ENCODE data around the gene TRIB2.

The TRIB2 gene

GRCh38 chr2:12737297-12737696 is 20.6 kb downstream of the TRIB2 start:
- peaks cover 23% of the 10 kb centered on the region for H3K4me1 Mint-ChIP-seq (ENCODE audit: low read depth)
- peaks cover 28% of the 10 kb centered on the region for H3K36me3 Mint-ChIP-seq (ENCODE audit: low read depth)
- no peak overlapping the region for H3K27ac Mint-ChIP-seq
- H3K27me3 Mint-ChIP-seq = no peaks in the 10 kb centered on the region
- no peak overlapping the region for H3K4me3 Mint-ChIP-seq
- H3K9me3 Mint-ChIP-seq = no peaks in the 10 kb centered on the region

DNA sequence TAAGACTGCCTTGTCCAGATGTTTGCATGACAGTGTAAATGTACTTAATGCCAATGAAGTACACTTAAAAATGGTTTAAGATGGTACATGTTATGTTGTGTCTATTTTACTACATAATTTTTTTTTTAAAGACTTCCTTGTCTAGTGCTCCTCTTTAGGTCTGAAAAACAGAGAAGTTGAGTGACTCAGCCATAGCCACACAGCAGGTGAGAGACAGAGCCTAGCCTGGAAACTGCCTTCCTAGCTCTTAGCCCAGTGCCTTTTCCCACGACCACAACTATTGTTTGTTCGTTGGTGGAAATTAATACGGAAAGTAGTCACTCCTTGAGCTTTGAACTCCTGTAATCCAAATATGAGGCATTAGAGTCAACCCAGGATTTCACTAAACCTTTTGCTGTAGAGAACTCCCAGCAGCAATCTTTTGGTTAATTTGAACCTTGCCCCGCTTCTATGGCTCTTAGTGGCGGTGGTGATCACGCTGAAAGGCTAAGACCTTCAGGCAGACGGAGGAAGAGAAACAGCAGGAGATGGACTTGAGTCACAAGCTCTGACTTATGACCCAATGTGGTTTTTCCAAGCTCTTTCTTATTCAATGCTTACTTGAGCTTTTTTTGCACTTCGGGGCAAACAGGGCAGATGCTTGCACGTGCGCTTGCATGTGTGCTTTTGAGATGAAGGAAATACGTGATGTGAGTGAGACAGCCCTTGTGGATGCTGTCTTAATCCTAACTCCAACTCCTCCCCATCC is 21.2 kb downstream of the TRIB2 start:
- Mint-ChIP-seq H3K4me3 (no peak overlapping the region), H3K36me3 (ENCODE audit: low read depth) (peaks cover 32% of the 10 kb centered on the region), H3K27me3 (no peaks in the 10 kb centered on the region), H3K9me3 (no peaks in the 10 kb centered on the region), H3K27ac (no peak overlapping the region), H3K4me1 (ENCODE audit: low read depth) (peaks cover 23% of the 10 kb centered on the region)

DNA sequence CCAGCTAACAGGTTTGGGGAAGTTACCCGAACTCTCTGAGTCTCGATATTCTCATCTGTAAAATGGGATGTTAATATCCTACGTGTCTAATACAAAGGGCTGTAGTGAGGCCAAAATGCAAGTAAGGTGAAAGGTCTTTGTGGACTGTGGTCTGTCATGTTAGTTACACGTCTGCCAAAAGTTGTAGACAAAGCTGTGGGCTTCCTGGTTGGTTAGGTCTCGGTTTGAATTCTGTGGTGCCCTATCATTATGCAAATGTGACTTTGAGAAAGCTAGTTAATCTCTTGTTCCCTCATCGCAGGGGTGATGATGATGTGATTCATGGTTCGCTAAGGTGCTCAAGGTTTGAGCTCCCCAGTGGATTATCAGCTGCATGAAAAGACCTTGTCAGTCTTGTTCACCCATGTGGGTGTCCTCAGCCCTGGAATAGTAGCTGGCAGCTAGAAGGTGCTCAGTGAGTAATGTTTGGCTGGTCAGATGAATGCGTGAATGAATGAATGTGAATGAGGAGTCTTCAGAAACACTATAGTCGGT is 23.1 kb downstream of the TRIB2 start:
- Mint-ChIP-seq H3K27ac (no peak overlapping the region), H3K9me3 (no peaks in the 10 kb centered on the region), H3K4me3 (no peak overlapping the region), H3K36me3 (ENCODE audit: low read depth) (peaks cover 32% of the 10 kb centered on the region), H3K4me1 (ENCODE audit: low read depth) (peaks cover 23% of the 10 kb centered on the region), H3K27me3 (no peaks in the 10 kb centered on the region)

GRCh38 chr2:12741380-12741779 is 24.6 kb downstream of the TRIB2 start:
- Mint-ChIP-seq H3K9me3 (no peaks in the 10 kb centered on the region), H3K4me1 (ENCODE audit: low read depth) (peaks cover 12% of the 10 kb centered on the region), H3K27ac (no peak overlapping the region), H3K4me3 (no peak overlapping the region), H3K36me3 (ENCODE audit: low read depth) (peaks cover 32% of the 10 kb centered on the region), H3K27me3 (no peaks in the 10 kb centered on the region)

- H3K27me3 Mint-ChIP-seq = no peaks in the 10 kb centered on the region
- no peak overlapping the region for H3K27ac Mint-ChIP-seq
- no peaks in the 10 kb centered on the region for H3K9me3 Mint-ChIP-seq
- H3K4me1 Mint-ChIP-seq (ENCODE audit: low read depth) = peaks cover 4% of the 10 kb centered on the region
- no peak overlapping the region for H3K4me3 Mint-ChIP-seq
- peaks cover 27% of the 10 kb centered on the region for H3K36me3 Mint-ChIP-seq (ENCODE audit: low read depth)
These were observed 26.2 kb downstream of the TRIB2 start for GRCh38 chr2:12742891-12743290.

DNA sequence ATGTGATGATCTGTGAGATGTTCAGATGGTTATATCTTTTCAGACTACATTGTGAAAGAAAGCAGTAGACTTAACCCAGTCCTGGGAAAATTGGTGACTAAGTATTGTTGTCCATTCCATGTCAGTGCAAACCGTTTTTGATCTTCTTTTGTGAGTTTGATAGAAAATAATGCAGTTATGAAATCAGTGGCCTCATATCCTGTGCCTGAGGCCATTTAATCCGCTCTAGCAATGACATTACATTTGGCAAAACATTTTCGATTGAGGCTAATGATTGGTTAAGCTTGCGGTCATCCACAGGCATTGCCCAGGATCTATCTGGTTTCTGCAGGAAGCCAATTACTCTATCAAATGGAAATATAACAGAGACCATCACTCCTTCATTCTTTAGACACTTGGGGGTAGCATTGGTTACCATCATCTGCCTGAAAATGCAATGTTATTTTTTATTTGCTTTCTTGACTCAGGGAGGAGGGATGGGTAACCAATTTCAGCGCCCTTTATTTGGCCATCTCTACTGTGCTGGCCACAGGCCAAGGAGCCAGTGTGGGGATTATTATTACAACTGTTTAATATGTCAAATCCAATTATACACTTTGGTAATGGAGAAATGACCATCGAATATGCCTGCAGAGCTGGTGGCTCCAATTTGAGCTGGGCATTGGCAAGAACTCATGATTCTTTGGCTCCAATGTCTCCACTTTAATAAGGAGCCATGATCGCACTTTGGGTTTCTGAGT is 33.6 kb downstream of the TRIB2 start:
- H3K4me3 Mint-ChIP-seq = no peak overlapping the region
- H3K36me3 Mint-ChIP-seq (ENCODE audit: low read depth) = no peaks in the 10 kb centered on the region
- H3K4me1 Mint-ChIP-seq (ENCODE audit: low read depth) = no peaks in the 10 kb centered on the region
- no peak overlapping the region for H3K27ac Mint-ChIP-seq
- H3K27me3 Mint-ChIP-seq = no peaks in the 10 kb centered on the region
- peaks cover 4% of the 10 kb centered on the region for H3K9me3 Mint-ChIP-seq

- no peaks in the 10 kb centered on the region for H3K9me3 Mint-ChIP-seq
- no peak overlapping the region for H3K4me3 Mint-ChIP-seq
- no peaks in the 10 kb centered on the region for H3K27me3 Mint-ChIP-seq
- H3K27ac Mint-ChIP-seq = no peak overlapping the region
- no peaks in the 10 kb centered on the region for H3K4me1 Mint-ChIP-seq (ENCODE audit: low read depth)
- no peaks in the 10 kb centered on the region for H3K36me3 Mint-ChIP-seq (ENCODE audit: low read depth)
These were observed 37.9 kb downstream of the TRIB2 start for GRCh38 chr2:12754643-12755042.

DNA sequence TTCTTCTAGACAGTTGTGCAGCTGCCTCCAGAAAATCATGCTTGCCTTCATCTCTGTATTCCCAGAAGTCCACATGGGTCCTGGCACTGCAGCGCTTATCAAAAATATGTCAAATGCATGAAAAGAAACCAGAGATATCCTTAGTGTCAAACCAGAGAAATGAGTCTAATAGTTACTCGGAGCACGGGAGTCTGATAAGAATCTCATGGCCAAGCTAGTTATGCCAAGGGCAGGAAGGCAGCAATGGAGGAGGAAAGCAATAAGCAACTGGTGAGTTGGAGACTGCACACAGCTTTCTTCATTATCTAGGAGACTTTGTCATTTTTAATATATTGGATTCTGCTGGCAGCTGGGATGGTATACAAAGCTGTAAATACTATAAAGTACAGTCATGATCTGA is 38.6 kb downstream of the TRIB2 start:
- Mint-ChIP-seq H3K9me3 (no peaks in the 10 kb centered on the region), H3K27ac (no peak overlapping the region), H3K36me3 (ENCODE audit: low read depth) (no peaks in the 10 kb centered on the region), H3K27me3 (peaks cover 2% of the 10 kb centered on the region), H3K4me1 (ENCODE audit: low read depth) (no peaks in the 10 kb centered on the region), H3K4me3 (no peak overlapping the region)

- no peak overlapping the region for H3K4me3 Mint-ChIP-seq
- H3K27me3 Mint-ChIP-seq = peaks cover 9% of the 10 kb centered on the region
- H3K36me3 Mint-ChIP-seq (ENCODE audit: low read depth) = no peaks in the 10 kb centered on the region
- H3K27ac Mint-ChIP-seq = no peak overlapping the region
- H3K4me1 Mint-ChIP-seq (ENCODE audit: low read depth) = peaks cover 10% of the 10 kb centered on the region
- H3K9me3 Mint-ChIP-seq = peaks cover 3% of the 10 kb centered on the region
These were observed 42.5 kb downstream of the TRIB2 start for GRCh38 chr2:12759248-12759647.

DNA sequence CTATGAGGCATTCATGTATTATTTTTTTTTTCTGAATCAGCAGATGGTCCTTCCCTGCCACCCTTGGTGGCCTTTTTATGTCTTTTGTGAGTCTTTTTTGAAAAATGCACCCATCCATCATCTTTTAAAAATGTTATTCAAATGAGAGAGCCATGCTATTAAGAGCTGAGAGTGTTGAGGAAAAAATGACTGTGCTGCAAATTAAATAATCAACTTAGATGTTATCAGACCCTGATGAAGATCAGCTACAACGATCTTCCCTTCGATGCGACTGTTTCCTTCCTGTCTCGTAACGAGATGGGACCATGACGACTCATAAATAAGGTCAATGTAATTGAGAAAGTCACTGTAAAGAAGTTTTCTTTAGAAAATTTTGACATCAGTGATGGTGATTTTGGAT is 44.4 kb downstream of the TRIB2 start:
- Mint-ChIP-seq H3K36me3 (ENCODE audit: low read depth) (no peaks in the 10 kb centered on the region), H3K27ac (no peak overlapping the region), H3K9me3 (peaks cover 6% of the 10 kb centered on the region), H3K4me3 (no peak overlapping the region), H3K27me3 (peaks cover 23% of the 10 kb centered on the region), H3K4me1 (ENCODE audit: low read depth) (peaks cover 10% of the 10 kb centered on the region)

- Mint-ChIP-seq H3K9me3 (peaks cover 6% of the 10 kb centered on the region), H3K4me1 (ENCODE audit: low read depth) (peaks cover 10% of the 10 kb centered on the region), H3K27me3 (peaks cover 24% of the 10 kb centered on the region), H3K27ac (no peak overlapping the region), H3K36me3 (ENCODE audit: low read depth) (no peaks in the 10 kb centered on the region), H3K4me3 (no peak overlapping the region)
These were observed 45.6 kb downstream of the TRIB2 start for GRCh38 chr2:12762337-12762736.

- Mint-ChIP-seq H3K27me3 (peaks cover 29% of the 10 kb centered on the region), H3K4me1 (ENCODE audit: low read depth) (peaks cover 10% of the 10 kb centered on the region), H3K36me3 (ENCODE audit: low read depth) (no peaks in the 10 kb centered on the region), H3K27ac (no peak overlapping the region), H3K9me3 (peaks cover 6% of the 10 kb centered on the region), H3K4me3 (no peak overlapping the region)
These were observed 46.2 kb downstream of the TRIB2 start for GRCh38 chr2:12762976-12763375.

- peaks cover 10% of the 10 kb centered on the region for H3K4me1 Mint-ChIP-seq (ENCODE audit: low read depth)
- no peaks in the 10 kb centered on the region for H3K36me3 Mint-ChIP-seq (ENCODE audit: low read depth)
- H3K9me3 Mint-ChIP-seq = peaks cover 6% of the 10 kb centered on the region
- H3K27me3 Mint-ChIP-seq = peaks cover 34% of the 10 kb centered on the region
- no peak overlapping the region for H3K4me3 Mint-ChIP-seq
- no peak overlapping the region for H3K27ac Mint-ChIP-seq
These were observed 46.8 kb downstream of the TRIB2 start for GRCh38 chr2:12763486-12763885.

- no peaks in the 10 kb centered on the region for H3K36me3 Mint-ChIP-seq (ENCODE audit: low read depth)
- H3K4me3 Mint-ChIP-seq = no peak overlapping the region
- peaks cover 6% of the 10 kb centered on the region for H3K9me3 Mint-ChIP-seq
- H3K4me1 Mint-ChIP-seq (ENCODE audit: low read depth) = peaks cover 10% of the 10 kb centered on the region
- H3K27me3 Mint-ChIP-seq = peaks cover 40% of the 10 kb centered on the region
- H3K27ac Mint-ChIP-seq = no peak overlapping the region
These were observed 47.5 kb downstream of the TRIB2 start for GRCh38 chr2:12764075-12764730.

Data from stimulated activated naive CD8-positive, alpha-beta T cell treated with anti-CD3 and anti-CD28 coated beads, Interleukin-15, Interleukin-2, amounts not matched to agents 100 ng/mL and 50 ng/mL, for 24 hours (primary cell).